K562 (cell line): ENCODE measurements around the gene ASB2. TPM values are rescaled to one million over a fixed set of nuclear protein-coding genes. Genes with fewer than 3 reads are reported as not detected.

Experiments used
- ATAC-seq: fragments of 200-7000 bp; cut with Tn5 transposase; 3 replicates; pipeline ENCODE4 v1.9.1; 2020; ENCODE audit warnings: moderate library complexity
- BruUV-seq: library from RNA; stranded (reverse); fragments of 400-500 nt; replicated peaks from 2 replicates; lab custom pipeline; 2021; lab: Mats Ljungman, UMichigan
- CTCF ChIA-PET: fragments of 300-600 bp; formaldehyde crosslinking; extraction: SDS; loops from one replicate; lab custom pipeline; 2021; ENCODE audit warnings: low intra/inter-chr PET ratio; lab: Yijun Ruan, JAX
- POLR2A ChIA-PET: fragments of 300-600, 350-650 bp; sonication (Branson Sonifier 250); formaldehyde crosslinking; extraction: SDS; loops from one replicate; lab custom pipeline; 2021; ENCODE audit warnings: antibody characterized with exemption, inconsistent platforms; lab: Yijun Ruan, JAX
- DNase-seq, 4 experiments: peaks; one replicate each; pipeline versions ENCODE4 v3.0.0 to v3.0.0-alpha.2; 2011 to 2018; ENCODE audit warnings: low spot score in 3 of 4, mixed read lengths in 3 of 4; ENCODE audit errors: extremely low read depth in 1 of 4
- FAIRE-seq: peaks from 2 replicates; lab custom pipeline; 2011; peaks lifted over from hg19 to GRCh38; lab: Jason Lieb, UNC
- H2AFZ ChIP-seq: 2 replicates; pipeline ENCODE4 v1.6.0; 2011; ENCODE audit warnings: low read depth, low read length, control low read depth, inconsistent platforms
- H3K27ac ChIP-seq: fragments of 200-600 bp; 3 replicates; pipeline ENCODE4 v1.8.0; 2011; ENCODE audit warnings: low read depth, mild to moderate bottlenecking, control low read depth, inconsistent platforms, low read length, moderate library complexity, mixed read lengths; ENCODE audit errors: extremely low read depth
- H3K27me3 ChIP-seq, 2 experiments: fragments of 300-600 bp in 1 of 2; 2 replicates in 1 of 2; 3 replicates in 1 of 2; pipeline versions ENCODE4 v1.6.0 to v1.8.0; 2011; ENCODE audit warnings: inconsistent platforms in 2 of 2, low read length in 2 of 2, mild to moderate bottlenecking in 1 of 2, mixed read lengths in 1 of 2, moderate library complexity in 1 of 2; ENCODE audit not compliant: control insufficient read depth in 2 of 2, insufficient read depth in 2 of 2
- H3K36me3 ChIP-seq: fragments of 300-600 bp; 3 replicates; pipeline ENCODE4 v1.8.0; 2011; ENCODE audit warnings: mild to moderate bottlenecking, low read length, inconsistent platforms; ENCODE audit not compliant: control insufficient read depth, insufficient read depth
- H3K4me1 ChIP-seq, 2 experiments: fragments of 200-600 bp in 1 of 2; replicated peaks in 1 of 2; 2 replicates in 1 of 2; 3 replicates in 1 of 2; pipeline versions ENCODE4 v1.5.1 to v1.8.0; 2011; ENCODE audit warnings: inconsistent platforms in 2 of 2, low read length in 2 of 2, mild to moderate bottlenecking in 1 of 2, mixed read lengths in 1 of 2, moderate library complexity in 1 of 2; ENCODE audit not compliant: control insufficient read depth in 2 of 2, insufficient read depth in 2 of 2
- H3K4me2 ChIP-seq: 2 replicates; pipeline ENCODE4 v1.6.1; 2011; ENCODE audit warnings: low read length, control low read depth, inconsistent platforms, mixed read lengths; ENCODE audit not compliant: insufficient read depth
- H3K4me3 ChIP-seq: fragments of 200-600 bp; sonication (generic), shearing (Covaris generic); 2 replicates; pipeline ENCODE4 v1.5.1; 2016; ENCODE audit warnings: control low read depth, inconsistent platforms
- H3K79me2 ChIP-seq: fragments of 200-600 bp; 3 replicates; pipeline ENCODE4 v1.8.0; 2011; ENCODE audit warnings: low read length, inconsistent platforms; ENCODE audit not compliant: control insufficient read depth, insufficient read depth
- H3K9ac ChIP-seq, 2 experiments: 2 replicates each; pipeline versions ENCODE4 v1.6.0 to v1.6.1; 2011; ENCODE audit warnings: low read depth in 2 of 2, low read length in 2 of 2, control low read depth in 1 of 2, inconsistent platforms in 1 of 2, mild to moderate bottlenecking in 1 of 2, mixed read lengths in 1 of 2; ENCODE audit not compliant: insufficient read depth in 1 of 2
- H3K9me1 ChIP-seq: one replicate; pipeline ENCODE4 v1.6.0; 2011; ENCODE audit warnings: inconsistent platforms, mild to moderate bottlenecking, low read length, moderate library complexity; ENCODE audit not compliant: control insufficient read depth, insufficient read depth
- H3K9me3 ChIP-seq: replicated peaks from 2 replicates; pipeline ENCODE4 v1.5.1; 2011; ENCODE audit warnings: low read depth, low read length, inconsistent platforms; ENCODE audit not compliant: control insufficient read depth, insufficient read depth
- H4K20me1 ChIP-seq: replicated peaks from 2 replicates; pipeline ENCODE4 v1.6.1; 2011; ENCODE audit warnings: low read length, inconsistent platforms, mixed read lengths; ENCODE audit not compliant: control insufficient read depth, insufficient read depth
- COPS2 ChIP-seq: fragments of 450-650 bp; conservative IDR thresholded peaks from 2 replicates; pipeline ENCODE4 v1.6.1; 2016; ENCODE audit warnings: mild to moderate bottlenecking, moderate library complexity
- HDAC6 ChIP-seq: IDR thresholded peaks from 2 replicates; pipeline ENCODE4 v1.6.1; 2012; ENCODE audit warnings: low read depth, mild to moderate bottlenecking, control low read depth, inconsistent platforms, low read length, moderate library complexity
- MNT ChIP-seq, 2 experiments: fragments of 450-650 bp; conservative IDR thresholded peaks; 2 replicates each; pipeline ENCODE4 v1.6.1; 2017; ENCODE audit warnings: mild to moderate bottlenecking in 2 of 2, moderate library complexity in 2 of 2
- NCOR1 ChIP-seq: fragments of 450-650 bp; IDR thresholded peaks from 2 replicates; pipeline ENCODE4 v1.6.1; 2016; ENCODE audit warnings: mild to moderate bottlenecking, moderate library complexity
- POLR3A ChIP-seq: IDR thresholded peaks from 2 replicates; pipeline ENCODE4 v1.6.1; 2011; ENCODE audit warnings: borderline replicate concordance, mild to moderate bottlenecking, moderate library complexity; ENCODE audit not compliant: insufficient read length, insufficient read depth; ENCODE audit errors: extremely low read depth
- XRCC5 ChIP-seq: fragments of 200-400 bp; formaldehyde crosslinking; IDR thresholded peaks from 2 replicates; pipeline ENCODE4 v1.6.1; 2017; ENCODE audit warnings: low read depth, mild to moderate bottlenecking, low read length
- ZNF408 ChIP-seq: fragments of 250-450 bp; sonication (Bioruptor Pico); IDR thresholded peaks from 2 replicates; pipeline ENCODE4 v1.4.0; 2020; ENCODE audit warnings: low read depth, mild to moderate bottlenecking, moderate library complexity
- ZNF561 ChIP-seq: fragments of 450-650 bp; formaldehyde crosslinking; conservative IDR thresholded peaks from 2 replicates; pipeline ENCODE4 v1.4.0; 2020; ENCODE audit warnings: mild to moderate bottlenecking, moderate library complexity
- ZNF696 ChIP-seq: fragments of 250-450 bp; sonication (Bioruptor Pico); conservative IDR thresholded peaks from 2 replicates; pipeline ENCODE4 v1.4.0; 2020; ENCODE audit warnings: mild to moderate bottlenecking, moderate library complexity
- ZSCAN29 ChIP-seq: fragments of 450-650 bp; IDR thresholded peaks from 2 replicates; pipeline ENCODE4 v1.6.1; 2017
- WGBS: fragments of 100-300 bp; shearing (Covaris generic); methylation state at CpG from one replicate; pipeline ENCODE4 v1.1.6; 2016; ENCODE audit warnings: low coverage, mixed read lengths; ENCODE audit not compliant: insufficient coverage; ENCODE audit errors: missing lambda C conversion rate; 5-methylcytosine and 5-hydroxymethylcytosine counted together
- in situ Hi-C: fragments of 300-500 bp; cut with MboI; formaldehyde crosslinking; loops from 4 replicates; pipeline ENCODE4 v1.15.0; 2018; ENCODE audit warnings: inconsistent platforms, mixed read lengths
- intact Hi-C: fragments of 100-400 bp; cut with micrococcal nuclease; formaldehyde crosslinking; loops from 2 replicates; pipeline ENCODE4 v1.14.2; 2022
- polyA plus RNA-seq, 8 experiments: library from polyadenylated mRNA; depleted of rRNA in 4 of 8; stranded (reverse) in 5 of 8; unstranded in 3 of 8; fragments of >200 nt; fragmentation: Nextera tagmentation in 2 of 8; fragmentation: Illumina TruSeq in 1 of 8; extraction: Ambion mirVana in 2 of 8; extraction: Trizol in 1 of 8; gene quantifications; 2 replicates each; pipeline versions ENCODE4 v1.2.1 to v1.2.3, GENCODE V29; 2011 to 2014; ENCODE audit warnings: inconsistent platforms in 1 of 8, missing spikeins in 1 of 8
- total RNA-seq, 7 experiments: library from RNA; depleted of rRNA in 6 of 7; stranded (reverse); fragments of >200 nt in 6 of 7; fragmentation: Illumina TruSeq in 2 of 7; extraction: Trizol in 2 of 7; gene quantifications; 2 replicates each; pipeline versions ENCODE4 v1.2.1 to v1.2.3, GENCODE V29; 2011 to 2021; ENCODE audit warnings: low replicate concordance in 1 of 7
- TF ChIP-seq, protein P1 (sequence below): fragments of 450-650 bp; formaldehyde crosslinking; IDR thresholded peaks from 2 replicates; pipeline ENCODE4 v1.4.0; 2020; ENCODE audit warnings: mild to moderate bottlenecking, mixed read lengths
- TF ChIP-seq, protein P2 (sequence below): sonication (generic); IDR thresholded peaks from 2 replicates; pipeline ENCODE4 v1.6.1; 2016

Gene ASB2
- total and polyA plus RNA-seq, 9 of the 15 experiments (the other 6 are each of a cell fraction or from before 2014, with no cell fraction given) = not detected

DNA sequence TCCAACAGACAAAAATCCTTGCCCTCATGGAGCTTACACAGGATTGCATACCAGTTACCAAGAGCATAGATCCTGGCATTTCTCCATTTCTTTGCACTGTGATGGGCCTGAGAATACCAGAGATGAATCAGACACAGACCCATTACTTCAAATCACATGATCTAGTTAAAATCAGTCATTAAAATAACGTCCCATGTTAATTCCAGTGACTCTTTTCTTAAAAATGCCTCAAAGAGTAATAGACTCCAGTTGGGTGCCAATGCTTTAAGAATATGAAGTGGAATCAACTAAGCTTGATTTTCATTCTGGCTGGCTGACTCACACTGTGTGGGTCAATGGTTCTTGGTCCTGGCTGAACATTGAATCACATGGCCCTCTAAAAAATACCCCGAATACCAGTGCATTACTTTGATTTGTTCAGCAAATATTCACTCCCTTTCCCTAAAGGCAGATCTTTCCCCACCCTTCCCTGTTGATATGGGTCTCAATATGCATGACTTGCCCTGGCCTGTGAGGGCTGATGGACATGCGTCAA is 11.0 kb downstream of the ASB2 start:
- intact Hi-C loops = no loop called here
- no peak for DNase-seq
- FAIRE-seq = no peak
- BruUV-seq = no TSS peak
- no peaks in the 10 kb centered on the region for H3K36me3 ChIP-seq
- H3K4me1 ChIP-seq = no peaks in the 10 kb centered on the region
- POLR2A ChIA-PET = no interaction called here
- no peak for ATAC-seq
- no peaks in the 10 kb centered on the region for H3K9me3 ChIP-seq
- H3K27ac ChIP-seq = no peak overlapping the region
- CTCF ChIA-PET = no interaction called here
- TF ChIP-seq, protein P1, sequence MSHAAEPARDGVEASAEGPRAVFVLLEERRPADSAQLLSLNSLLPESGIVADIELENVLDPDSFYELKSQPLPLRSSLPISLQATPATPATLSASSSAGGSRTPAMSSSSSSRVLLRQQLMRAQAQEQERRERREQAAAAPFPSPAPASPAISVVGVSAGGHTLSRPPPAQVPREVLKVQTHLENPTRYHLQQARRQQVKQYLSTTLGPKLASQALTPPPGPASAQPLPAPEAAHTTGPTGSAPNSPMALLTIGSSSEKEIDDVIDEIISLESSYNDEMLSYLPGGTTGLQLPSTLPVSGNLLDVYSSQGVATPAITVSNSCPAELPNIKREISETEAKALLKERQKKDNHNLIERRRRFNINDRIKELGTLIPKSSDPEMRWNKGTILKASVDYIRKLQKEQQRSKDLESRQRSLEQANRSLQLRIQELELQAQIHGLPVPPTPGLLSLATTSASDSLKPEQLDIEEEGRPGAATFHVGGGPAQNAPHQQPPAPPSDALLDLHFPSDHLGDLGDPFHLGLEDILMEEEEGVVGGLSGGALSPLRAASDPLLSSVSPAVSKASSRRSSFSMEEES = peak; percentile 8; the same call in 1 of the 2 replicates
- no peak for TF ChIP-seq ZNF696
- H3K79me2 ChIP-seq = no peaks in the 10 kb centered on the region
- in situ Hi-C loops = no loop called here
- no peaks in the 10 kb centered on the region for H4K20me1 ChIP-seq
- WGBS = 6% methylated on average over 2 of the region's 3 CpGs
- H3K4me2 ChIP-seq = no peak overlapping the region
- no peak overlapping the region for H3K4me3 ChIP-seq
- H3K9me1 ChIP-seq = no peaks in the 10 kb centered on the region
- H2AFZ ChIP-seq = no peak overlapping the region
- no peak overlapping the region for H3K9ac ChIP-seq
- peaks cover 0 to 6% of the 10 kb centered on the region in 2 experiments; a peak in 3 of 5 replicates for H3K27me3 ChIP-seq

GRCh38 chr14:93964820-93965286 is 11.5 kb downstream of the ASB2 start:
- POLR2A ChIA-PET = no interaction called here
- no peak for FAIRE-seq
- ATAC-seq = no peak
- no peak for TF ChIP-seq MNT (conservative IDR thresholded peaks at IDR 0.05)
- no peak for TF ChIP-seq ZNF408
- TF ChIP-seq COPS2 = no peak
- TF ChIP-seq POLR3A = no peak
- TF ChIP-seq, protein P2, sequence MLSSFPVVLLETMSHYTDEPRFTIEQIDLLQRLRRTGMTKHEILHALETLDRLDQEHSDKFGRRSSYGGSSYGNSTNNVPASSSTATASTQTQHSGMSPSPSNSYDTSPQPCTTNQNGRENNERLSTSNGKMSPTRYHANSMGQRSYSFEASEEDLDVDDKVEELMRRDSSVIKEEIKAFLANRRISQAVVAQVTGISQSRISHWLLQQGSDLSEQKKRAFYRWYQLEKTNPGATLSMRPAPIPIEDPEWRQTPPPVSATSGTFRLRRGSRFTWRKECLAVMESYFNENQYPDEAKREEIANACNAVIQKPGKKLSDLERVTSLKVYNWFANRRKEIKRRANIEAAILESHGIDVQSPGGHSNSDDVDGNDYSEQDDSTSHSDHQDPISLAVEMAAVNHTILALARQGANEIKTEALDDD = no peak
- no peak for TF ChIP-seq ZNF561 (CRISPR knock-in tag)
- no peak for TF ChIP-seq NCOR1
- no peak for TF ChIP-seq XRCC5
- no peak for TF ChIP-seq HDAC6
- no peak for TF ChIP-seq ZSCAN29

More at GRCh38 chr14:93964820-93965286, 11.5 kb downstream of the ASB2 start:
- no TSS peak for BruUV-seq
- no peak overlapping the region for H3K4me3 ChIP-seq
- H3K36me3 ChIP-seq = no peaks in the 10 kb centered on the region
- no peaks in the 10 kb centered on the region for H3K9me3 ChIP-seq
- H3K4me2 ChIP-seq = no peak overlapping the region
- no peak overlapping the region for H2AFZ ChIP-seq
- 6% methylated on average over 3 of the region's 3 CpGs for WGBS
- intact Hi-C loops = no loop called here
- DNase-seq = no peak
- H3K9me1 ChIP-seq = no peaks in the 10 kb centered on the region
- H3K79me2 ChIP-seq = no peaks in the 10 kb centered on the region
- peaks cover 0 to 3% of the 10 kb centered on the region in 2 experiments; a peak in 3 of 5 replicates for H3K27me3 ChIP-seq
- no peak overlapping the region for H3K27ac ChIP-seq
- in situ Hi-C loops = no loop called here
- H3K4me1 ChIP-seq = 0 out of 5 replicates have a peak, but pooled peaks cover 0 to under 1% of the 10 kb centered on the region in 2 experiments
- CTCF ChIA-PET = no interaction called here
- no peak overlapping the region for H3K9ac ChIP-seq
- no peaks in the 10 kb centered on the region for H4K20me1 ChIP-seq
